ENCODE measurements around the gene MEIS3.

DNA sequence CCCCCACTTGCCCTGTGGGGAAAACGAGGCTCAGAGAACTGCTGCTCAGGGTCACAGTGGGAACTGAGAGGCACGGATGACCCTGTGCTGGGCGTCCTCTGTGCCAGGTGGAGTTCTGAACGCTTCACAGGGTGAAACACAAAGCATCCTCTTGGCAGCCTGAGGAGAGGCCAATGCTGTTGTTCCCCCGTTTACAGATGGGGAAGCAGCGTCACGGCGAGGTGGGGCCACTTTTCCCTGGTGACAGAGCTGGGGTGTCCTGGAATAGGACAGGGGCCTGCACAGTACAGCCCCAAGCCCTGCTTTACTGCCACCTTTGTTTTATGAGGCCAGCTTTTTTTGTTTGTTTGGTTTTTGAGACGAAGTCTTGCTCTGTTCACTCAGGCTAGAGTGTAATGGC, 48.1 kb downstream of the MEIS3 start:
- TF ChIP-seq ATF6 (CRISPR knock-in tag; IDR thresholded peaks at IDR 0.05) (no peak), CTCF (IDR thresholded peaks at IDR 0.05 in 2 of 3, conservative IDR thresholded peaks at IDR 0.05 in 1 of 3; ENCODE audit: insufficient read depth in 2 of 3, low read depth in 1 of 3, low read length in 3 of 3) (no peak), SMAD1 (IDR thresholded peaks at IDR 0.05; ENCODE audit: low read depth, low read length, partially characterized antibody) (no peak), GTF2F1 (IDR thresholded peaks at IDR 0.05; ENCODE audit: low read depth, low read length) (no peak), RFX5 (IDR thresholded peaks at IDR 0.05; ENCODE audit: low read depth, low read length) (no peak), SMAD4 (CRISPR knock-in tag; conservative IDR thresholded peaks at IDR 0.05) (no peak), CBFB (CRISPR knock-in tag; IDR thresholded peaks at IDR 0.05) (no peak), SP1 (CRISPR knock-in tag; IDR thresholded peaks at IDR 0.05) (no peak), SLC30A9 (CRISPR knock-in tag; IDR thresholded peaks at IDR 0.05) (no peak), ESRRA (IDR thresholded peaks at IDR 0.05; ENCODE audit: borderline replicate concordance, low read depth) (no peak), NR1H2 (CRISPR knock-in tag; IDR thresholded peaks at IDR 0.05) (no peak)
- TF ChIP-seq, protein P1, sequence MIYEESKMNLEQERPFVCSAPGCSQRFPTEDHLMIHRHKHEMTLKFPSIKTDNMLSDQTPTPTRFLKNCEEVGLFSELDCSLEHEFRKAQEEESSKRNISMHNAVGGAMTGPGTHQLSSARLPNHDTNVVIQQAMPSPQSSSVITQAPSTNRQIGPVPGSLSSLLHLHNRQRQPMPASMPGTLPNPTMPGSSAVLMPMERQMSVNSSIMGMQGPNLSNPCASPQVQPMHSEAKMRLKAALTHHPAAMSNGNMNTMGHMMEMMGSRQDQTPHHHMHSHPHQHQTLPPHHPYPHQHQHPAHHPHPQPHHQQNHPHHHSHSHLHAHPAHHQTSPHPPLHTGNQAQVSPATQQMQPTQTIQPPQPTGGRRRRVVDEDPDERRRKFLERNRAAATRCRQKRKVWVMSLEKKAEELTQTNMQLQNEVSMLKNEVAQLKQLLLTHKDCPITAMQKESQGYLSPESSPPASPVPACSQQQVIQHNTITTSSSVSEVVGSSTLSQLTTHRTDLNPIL (CRISPR knock-in tag; IDR thresholded peaks at IDR 0.05): no peak
